Measurements from ENCODE around the gene C2CD2L. TPM values are rescaled to one million over a fixed set of nuclear protein-coding genes. Genes with fewer than 3 reads are reported as not detected.

Gene C2CD2L
- polyA plus RNA-seq, 2 of the 4 experiments (the other 2 are of a cell fraction) = 2.4 to 4.8 TPM

- 58% methylated on average over 4 of the region's 4 CpGs for WGBS (ENCODE audit: missing lambda C conversion rate)
- no peak overlapping the region for H3K4me3 ChIP-seq
- H3K4me2 ChIP-seq = no peak overlapping the region; the same call in 2 of the 3 replicates
- FAIRE-seq (no peak), ATAC-seq (no peak), DNase-seq (ENCODE audit: low read depth in 1 of 2, low spot score in 1 of 2) (no peak)
- H3K27ac ChIP-seq = peak overlapping the region in 1 of 2 experiments; percentile 98; a peak in 2 of 6 replicates
- peaks cover 36% of the 10 kb centered on the region for H3K4me1 ChIP-seq
- ChIA-PET POLR2A (no interaction called here), CTCF (interaction anchor here (0.8 to 1.6 kb wide), 2 partner anchors 16 to 93 kb away, joined by 3 read pairs; no protein-coding TSS in a partner anchor)
- no peaks in the 10 kb centered on the region for H3K9me3 ChIP-seq
- TF ChIP-seq HOXB13 (CRISPR knock-in tag; IDR thresholded peaks at IDR 0.05; ENCODE audit: low read depth) = no peak
- TF ChIP-seq RAD21 (conservative IDR thresholded peaks at IDR 0.05 in 1 of 2, IDR thresholded peaks at IDR 0.05 in 1 of 2) = peak in 1 of 2 experiments; percentile 27; a peak in 1 of 5 replicates
These were observed 3.4 kb upstream of the C2CD2L start for GRCh38 chr11:119103793-119104192.

GRCh38 chr11:119107538-119108145 lies 498 bp downstream of the C2CD2L start:
- FAIRE-seq (no peak), ATAC-seq (peak; percentile 53 to 57), DNase-seq (ENCODE audit: low read depth in 1 of 2, low spot score in 1 of 2) (no peak)
- ChIA-PET POLR2A (interaction anchor here (1.3 to 2.0 kb wide), 3 partner anchors 13 to 23 kb away, joined by 3 to 11 read pairs (median 8); partner anchors contain the start of genes HINFP and HMBS), CTCF (interaction anchor here (1.1 to 2.9 kb wide), 7 partner anchors 9 to 216 kb away, joined by 3 to 9 read pairs (median 5); a partner anchor contains a TSS)
- Histone ChIP-seq H3K9me3 (no peaks in the 10 kb centered on the region), H3K4me1 (peaks cover 25% of the 10 kb centered on the region), H3K27ac (peak overlapping the region; percentile 68 to 90), H3K4me3 (peak overlapping the region; percentile 86), H3K4me2 (peak overlapping the region; percentile 82)
- WGBS (ENCODE audit: missing lambda C conversion rate) = no CpG with 5 or more reads among the region's 65 CpGs
- no peak for TF ChIP-seq TP53 (CRISPR knock-in tag; IDR thresholded peaks at IDR 0.05)
- TF ChIP-seq NPAS2 (CRISPR knock-in tag; IDR thresholded peaks at IDR 0.05; ENCODE audit: borderline replicate concordance) = no peak
- TF ChIP-seq, protein P1, sequence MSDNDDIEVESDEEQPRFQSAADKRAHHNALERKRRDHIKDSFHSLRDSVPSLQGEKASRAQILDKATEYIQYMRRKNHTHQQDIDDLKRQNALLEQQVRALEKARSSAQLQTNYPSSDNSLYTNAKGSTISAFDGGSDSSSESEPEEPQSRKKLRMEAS (IDR thresholded peaks at IDR 0.05) = 0 out of 2 replicates have a peak, but pooled peaks have one; percentile 5
- TF ChIP-seq ZC3H11A (IDR thresholded peaks at IDR 0.05) = no peak
- 0 out of 2 replicates have a peak, but pooled peaks have one; percentile 10 for TF ChIP-seq PHF8 (IDR thresholded peaks at IDR 0.05; ENCODE audit: borderline replicate concordance, low read depth)

GRCh38 chr11:119108146-119108856 lies 1.2 kb downstream of the C2CD2L start:
- TF ChIP-seq RFX5 (IDR thresholded peaks at IDR 0.05) = no peak
- no peak for TF ChIP-seq HDAC2 (IDR thresholded peaks at IDR 0.05)
- no peak for TF ChIP-seq RCOR1 (IDR thresholded peaks at IDR 0.05; ENCODE audit: low read depth, low read length)
- no peak for TF ChIP-seq REST (IDR thresholded peaks at IDR 0.05)
- no peak for TF ChIP-seq KDM5A (IDR thresholded peaks at IDR 0.05)
- no peak for TF ChIP-seq ELK1 (IDR thresholded peaks at IDR 0.05; ENCODE audit: low read depth, low read length)
- TF ChIP-seq PHF8 (IDR thresholded peaks at IDR 0.05; ENCODE audit: borderline replicate concordance, low read depth) = no peak
- no peak for TF ChIP-seq CHD2 (IDR thresholded peaks at IDR 0.05; ENCODE audit: low read length, partially characterized antibody)
- no peak for TF ChIP-seq EHF (CRISPR knock-in tag; IDR thresholded peaks at IDR 0.05)
- no peak for TF ChIP-seq RARB (CRISPR knock-in tag; IDR thresholded peaks at IDR 0.05)
- no peak for TF ChIP-seq ZFP36 (IDR thresholded peaks at IDR 0.05; ENCODE audit: borderline replicate concordance, partially characterized antibody)
- no peak for TF ChIP-seq HEYL (CRISPR knock-in tag; IDR thresholded peaks at IDR 0.05)
- TF ChIP-seq NPAS2 (CRISPR knock-in tag; IDR thresholded peaks at IDR 0.05; ENCODE audit: borderline replicate concordance) = no peak
- TF ChIP-seq ZSCAN20 (CRISPR knock-in tag; IDR thresholded peaks at IDR 0.05) = no peak
- no peak for TF ChIP-seq POLR2A (IDR thresholded peaks at IDR 0.05; ENCODE audit: low read length)
- ChIA-PET CTCF (interaction anchor here (0.6 to 2.9 kb wide), 7 partner anchors 9 to 216 kb away, joined by 3 to 9 read pairs (median 4); a partner anchor contains a TSS), POLR2A (interaction anchor here (2.0 kb wide), 1 partner anchor 13 kb away, joined by 11 read pairs; the partner anchor contains the start of gene HINFP)
- Histone ChIP-seq H3K4me3 (peak overlapping the region; percentile 86), H3K9me3 (no peaks in the 10 kb centered on the region), H3K27ac (peak overlapping the region; percentile 68 to 90), H3K4me1 (peaks cover 21% of the 10 kb centered on the region), H3K4me2 (peak overlapping the region; percentile 82)
- FAIRE-seq (no peak), ATAC-seq (no peak), DNase-seq (ENCODE audit: low read depth in 1 of 2, low spot score in 1 of 2) (no peak)
- 44% methylated on average over 8 of the region's 8 CpGs for WGBS (ENCODE audit: missing lambda C conversion rate)

Measured in A549 (cell line).